H1 (cell line): ENCODE results near the gene HHIP. TPM values are rescaled to one million over a fixed set of nuclear protein-coding genes. Genes with fewer than 3 reads are reported as not detected.
"Not testable (repeated sequence)": the region's sequence is repeated elsewhere in the genome, so short reads cannot be mapped to it uniquely, and the experiment has no call there.

Experiments used
- CTCF ChIA-PET: fragments of 300-600 bp; sonication (Branson Sonifier 250); formaldehyde crosslinking; loops from one replicate; lab custom pipeline; 2021; ENCODE audit not compliant: partially characterized antibody; lab: Charles Lee
- POLR2A ChIA-PET: fragments of 300-600 bp; sonication (Branson Sonifier 250); formaldehyde crosslinking; loops from one replicate; lab custom pipeline; 2021; ENCODE audit warnings: inconsistent platforms; ENCODE audit not compliant: partially characterized antibody; lab: Charles Lee
- DNase-seq, 2 experiments: peaks; one replicate each; pipeline versions ENCODE4 v3.0.0 to v3.0.0-alpha.2; 2010 to 2022; ENCODE audit warnings: low spot score in 2 of 2, low read depth in 1 of 2, mixed read lengths in 1 of 2
- FAIRE-seq: peaks from 2 replicates; lab custom pipeline; 2011; peaks lifted over from hg19 to GRCh38; lab: Jason Lieb, UNC
- H2AFZ ChIP-seq: 2 replicates; pipeline ENCODE4 v1.8.1; 2012; ENCODE audit warnings: low read length, inconsistent platforms
- H2AK5ac ChIP-seq: 2 replicates; pipeline ENCODE4 v1.6.1; 2013; ENCODE audit warnings: low read depth, low read length
- H2BK120ac ChIP-seq: replicated peaks from 2 replicates; pipeline ENCODE3; 2013; ENCODE audit warnings: low read depth, low read length, inconsistent platforms
- H2BK12ac ChIP-seq: 2 replicates; pipeline ENCODE4 v1.6.1; 2013; ENCODE audit warnings: low read depth, low read length
- H2BK15ac ChIP-seq: 2 replicates; pipeline ENCODE4 v1.6.1; 2013; ENCODE audit warnings: low read length
- H2BK20ac ChIP-seq: 2 replicates; pipeline ENCODE4 v1.6.1; 2013; ENCODE audit warnings: low read length
- H2BK5ac ChIP-seq: 2 replicates; pipeline ENCODE4 v1.6.1; 2013; ENCODE audit warnings: low read depth, low read length
- H3K14ac ChIP-seq: 2 replicates; pipeline ENCODE4 v1.6.1; 2013; ENCODE audit warnings: inconsistent platforms; ENCODE audit not compliant: insufficient read length
- H3K18ac ChIP-seq: 2 replicates; pipeline ENCODE4 v1.6.1; 2013; ENCODE audit warnings: low read length; ENCODE audit errors: extremely low read depth
- H3K23ac ChIP-seq: 2 replicates; pipeline ENCODE4 v1.6.1; 2013; ENCODE audit warnings: inconsistent platforms; ENCODE audit not compliant: insufficient read length
- H3K23me2 ChIP-seq: 2 replicates; pipeline ENCODE4 v1.6.1; 2013; ENCODE audit warnings: low read depth, low read length
- H3K27ac ChIP-seq: 2 replicates; pipeline ENCODE4 v1.6.1; 2011; ENCODE audit warnings: low read depth, low read length, inconsistent platforms
- H3K27me3 ChIP-seq, 4 experiments: replicated peaks in 1 of 4; 1 replicate in 1 of 4; 2 replicates in 3 of 4; pipeline versions ENCODE4 v1.6.1 to v1.8.1; 2011 to 2013; ENCODE audit warnings: low read length in 3 of 4, mild to moderate bottlenecking in 3 of 4, inconsistent platforms in 2 of 4, mixed read lengths in 2 of 4, moderate library complexity in 1 of 4; ENCODE audit not compliant: control insufficient read depth in 3 of 4, insufficient read depth in 3 of 4; ENCODE audit errors: extremely low read depth in 1 of 4
- H3K36me3 ChIP-seq, 4 experiments: 2 replicates each; pipeline versions ENCODE4 v1.6.1 to v1.8.1; 2011 to 2013; ENCODE audit warnings: mild to moderate bottlenecking in 4 of 4, low read length in 3 of 4, moderate library complexity in 2 of 4, control low read depth in 1 of 4, inconsistent platforms in 1 of 4; ENCODE audit not compliant: insufficient read depth in 4 of 4, control insufficient read depth in 2 of 4
- H3K4ac ChIP-seq: replicated peaks from 2 replicates; pipeline ENCODE3; 2013; ENCODE audit warnings: low read length, low read depth, mixed read lengths, inconsistent platforms; ENCODE audit not compliant: insufficient read length
- H3K4me1 ChIP-seq, 4 experiments: replicated peaks in 1 of 4; 1 replicate in 1 of 4; 2 replicates in 3 of 4; pipeline versions ENCODE4 v1.6.1 to v1.8.1; 2011 to 2013; ENCODE audit warnings: low read length in 3 of 4, inconsistent platforms in 2 of 4, mixed read lengths in 1 of 4; ENCODE audit not compliant: insufficient read depth in 4 of 4, control insufficient read depth in 3 of 4
- H3K4me2 ChIP-seq, 2 experiments: 2 replicates each; pipeline versions ENCODE4 v1.6.1 to v1.8.1; 2011 to 2013; ENCODE audit warnings: low read depth in 2 of 2, low read length in 2 of 2, control low read depth in 1 of 2, inconsistent platforms in 1 of 2, mild to moderate bottlenecking in 1 of 2; ENCODE audit not compliant: insufficient read depth in 1 of 2
- H3K4me3 ChIP-seq, 4 experiments: fragments of 200-600, 300-600 bp in 1 of 4; sonication (generic), shearing (Covaris generic), sonication (Bioruptor Twin) in 1 of 4; 2 replicates each; pipeline versions ENCODE4 v1.5.1 to v1.8.1; 2011 to 2016; ENCODE audit warnings: low read length in 4 of 4, low read depth in 3 of 4, control low read depth in 2 of 4, inconsistent platforms in 2 of 4, mild to moderate bottlenecking in 2 of 4, mixed read lengths in 1 of 4, moderate library complexity in 1 of 4; ENCODE audit not compliant: insufficient read depth in 2 of 4; ENCODE audit errors: extremely low read depth in 1 of 4
- H3K56ac ChIP-seq: replicated peaks from 2 replicates; pipeline ENCODE3; 2013; ENCODE audit warnings: low read depth, mild to moderate bottlenecking, mixed read lengths, low read length, inconsistent platforms; ENCODE audit not compliant: insufficient read length
- H3K79me1 ChIP-seq: 2 replicates; pipeline ENCODE4 v1.6.1; 2013; ENCODE audit warnings: low read depth, low read length, control low read depth
- H3K79me2 ChIP-seq, 2 experiments: 2 replicates each; pipeline versions ENCODE4 v1.6.1 to v1.8.1; 2012 to 2013; ENCODE audit warnings: low read length in 2 of 2, mild to moderate bottlenecking in 2 of 2, inconsistent platforms in 1 of 2; ENCODE audit not compliant: insufficient read depth in 2 of 2, control insufficient read depth in 1 of 2
- H3K9ac ChIP-seq, 4 experiments: replicated peaks in 1 of 4; 1 replicate in 1 of 4; 2 replicates in 3 of 4; pipeline versions ENCODE4 v1.6.1 to v1.8.1; 2011 to 2013; ENCODE audit warnings: low read depth in 3 of 4, low read length in 3 of 4, control low read depth in 2 of 4, mild to moderate bottlenecking in 2 of 4, moderate library complexity in 2 of 4, inconsistent platforms in 1 of 4; ENCODE audit errors: extremely low read depth in 1 of 4
- H3K9me3 ChIP-seq, 2 experiments: 2 replicates each; pipeline versions ENCODE4 v1.6.1 to v1.8.1; 2012 to 2013; ENCODE audit warnings: mild to moderate bottlenecking in 2 of 2, moderate library complexity in 2 of 2, control low read depth in 1 of 2, inconsistent platforms in 1 of 2, low read depth in 1 of 2, low read length in 1 of 2, mixed read lengths in 1 of 2; ENCODE audit not compliant: insufficient read depth in 2 of 2
- H4K20me1 ChIP-seq, 2 experiments: replicated peaks in 1 of 2; 2 replicates each; pipeline versions ENCODE3 to v1.8.1; 2011 to 2013; ENCODE audit warnings: inconsistent platforms in 2 of 2, low read length in 2 of 2, mild to moderate bottlenecking in 1 of 2; ENCODE audit not compliant: insufficient read depth in 2 of 2, control insufficient read depth in 1 of 2
- H4K5ac ChIP-seq: 2 replicates; pipeline ENCODE4 v1.6.1; 2013; ENCODE audit warnings: low read length, low read depth, mixed read lengths, inconsistent platforms; ENCODE audit not compliant: insufficient read length
- H4K8ac ChIP-seq: 2 replicates; pipeline ENCODE4 v1.8.0; 2013; ENCODE audit warnings: mild to moderate bottlenecking, moderate library complexity, low read length, inconsistent platforms; ENCODE audit not compliant: insufficient read depth; ENCODE audit errors: extremely low read depth
- H4K91ac ChIP-seq: replicated peaks from 2 replicates; pipeline ENCODE3; 2013; ENCODE audit warnings: low read length, mixed read lengths, inconsistent platforms; ENCODE audit not compliant: insufficient read length
- WGBS, 2 experiments: shearing (Covaris generic) in 1 of 2; methylation state at CpG; one replicate each; pipeline versions ENCODE4 v1.1.6 to v1.1.7; 2013 to 2015; ENCODE audit warnings: low lambda C conversion rate in 2 of 2, mixed read lengths in 2 of 2, inconsistent platforms in 1 of 2, low coverage in 1 of 2, missing lambda C conversion rate in 1 of 2; ENCODE audit not compliant: insufficient replicate concordance in 2 of 2, insufficient coverage in 1 of 2, insufficient read length in 1 of 2; ENCODE audit errors: extremely low coverage in 1 of 2, missing lambda C conversion rate in 1 of 2; 5-methylcytosine and 5-hydroxymethylcytosine counted together
- polyA plus RNA-seq, 7 experiments: library from polyadenylated mRNA; depleted of rRNA in 3 of 7; stranded (reverse) in 5 of 7; unstranded in 2 of 7; fragments of >200 nt in 5 of 7; fragments of 200-250 nt in 2 of 7; gene quantifications; 1 replicate in 5 of 7; 2 replicates in 1 of 7; 4 replicates in 1 of 7; pipeline versions ENCODE4 v1.2.1 to v1.2.3, GENCODE V29; 2011 to 2013; ENCODE audit warnings: missing spikeins in 2 of 7, mixed read lengths in 2 of 7
- small RNA-seq: library from polyadenylated mRNA; stranded (forward); fragments of <200 nt; extraction: miRNeasy Mini kit (QIAGEN cat#:217004); gene quantifications from one replicate; pipeline ENCODE3, GENCODE V24; 2013; ENCODE audit not compliant: insufficient read depth
- total RNA-seq: library from RNA; stranded (reverse); fragmentation: NEBNext Ultra II Directional; extraction: Animal tissue kit (Norgen Biotek cat#: 25700); gene quantifications from 2 replicates; pipeline ENCODE4 v1.2.1, GENCODE V29; 2021

The HHIP gene
- total and polyA plus RNA-seq, 2 of the 8 experiments (the other 6 are each of a cell fraction or from before 2014, with no cell fraction given) = 0.05 to 1.3 TPM

DNA sequence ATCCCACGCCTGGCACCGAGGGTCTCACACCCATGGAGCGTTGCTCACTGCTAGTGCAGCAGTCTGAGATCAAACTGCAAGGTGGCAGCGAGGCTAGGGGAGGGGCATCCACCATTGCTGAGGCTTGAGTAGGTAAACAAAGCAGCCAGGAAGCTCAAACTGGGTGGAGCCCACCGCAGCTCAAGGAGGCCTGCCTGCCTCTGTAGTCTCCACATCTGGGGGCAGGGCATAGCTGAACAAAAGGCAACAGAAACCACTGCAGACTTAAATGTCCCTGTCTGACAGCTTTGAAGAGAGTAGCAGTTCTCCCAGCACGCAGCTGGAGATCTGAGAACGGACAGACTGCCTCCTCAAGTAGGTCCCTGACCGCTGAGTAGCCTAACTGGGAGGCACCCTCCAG lies 146.0 kb downstream of the HHIP start:
- not testable (repeated sequence) for FAIRE-seq

More for the DNA sequence above, 146.0 kb downstream of the HHIP start:
- H3K27me3 ChIP-seq, H3K9ac ChIP-seq, CTCF ChIA-PET, H2BK15ac ChIP-seq, H4K8ac ChIP-seq, H2BK20ac ChIP-seq, H3K56ac ChIP-seq, H3K4me3 ChIP-seq, H3K18ac ChIP-seq, H2AK5ac ChIP-seq, H2BK12ac ChIP-seq, H2BK120ac ChIP-seq, H2BK5ac ChIP-seq, H3K14ac ChIP-seq, DNase-seq, H3K27ac ChIP-seq, H4K20me1 ChIP-seq, H3K36me3 ChIP-seq, H3K23me2 ChIP-seq, H4K5ac ChIP-seq, H4K91ac ChIP-seq, H3K4ac ChIP-seq, H3K4me2 ChIP-seq, H3K4me1 ChIP-seq, H2AFZ ChIP-seq, H3K79me2 ChIP-seq, H3K23ac ChIP-seq, H3K79me1 ChIP-seq: not testable (repeated sequence)
- POLR2A ChIA-PET = interaction anchor here (1.8 kb wide), 1 partner anchor 17 kb away, joined by 4 read pairs; no protein-coding TSS in a partner anchor
- 90% methylated on average over 8 of the region's 8 CpGs; no CpG with 5 or more reads in 1 of the 2 experiments for whole genome bisulfite sequencing, 2 experiments
- H3K9me3 ChIP-seq = peaks cover 6 to 14% of the 10 kb centered on the region in 2 experiments; a peak in 3 of 4 replicates

Small RNAs within 50 kb of the gene (small RNA-seq; reads per million reads assigned to genes)
- not detected for gene RF02271
